ENCODE data around the gene KRTAP15-1. TPM values are rescaled to one million over a fixed set of nuclear protein-coding genes. Genes with fewer than 3 reads are reported as not detected.

Gene KRTAP15-1
- total RNA-seq, 1 experiment from 2014 or later = not detected

DNA sequence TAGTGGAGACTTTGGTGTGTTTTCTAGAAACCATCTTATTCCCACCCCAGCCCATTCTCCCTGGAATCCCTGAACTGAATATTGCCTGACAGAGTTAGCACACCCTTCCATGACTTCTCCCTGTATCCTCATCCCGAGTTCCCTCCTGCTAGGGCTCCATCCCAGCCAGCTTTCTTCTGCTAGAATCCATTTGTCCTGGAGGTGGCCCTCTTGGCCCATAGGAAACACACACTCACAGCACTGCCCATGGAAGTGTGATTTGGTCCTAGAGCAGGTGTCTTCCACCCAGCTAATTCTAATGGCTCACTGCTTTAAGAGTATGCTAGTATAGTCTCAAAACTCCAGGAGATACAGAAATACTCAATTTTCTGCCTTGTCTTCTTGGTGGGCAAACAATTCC is 4.1 kb downstream of the KRTAP15-1 start:
- H3K79me2 ChIP-seq (ENCODE audit: insufficient read depth, low read length) = no peaks in the 10 kb centered on the region
- TF ChIP-seq, protein P1, sequence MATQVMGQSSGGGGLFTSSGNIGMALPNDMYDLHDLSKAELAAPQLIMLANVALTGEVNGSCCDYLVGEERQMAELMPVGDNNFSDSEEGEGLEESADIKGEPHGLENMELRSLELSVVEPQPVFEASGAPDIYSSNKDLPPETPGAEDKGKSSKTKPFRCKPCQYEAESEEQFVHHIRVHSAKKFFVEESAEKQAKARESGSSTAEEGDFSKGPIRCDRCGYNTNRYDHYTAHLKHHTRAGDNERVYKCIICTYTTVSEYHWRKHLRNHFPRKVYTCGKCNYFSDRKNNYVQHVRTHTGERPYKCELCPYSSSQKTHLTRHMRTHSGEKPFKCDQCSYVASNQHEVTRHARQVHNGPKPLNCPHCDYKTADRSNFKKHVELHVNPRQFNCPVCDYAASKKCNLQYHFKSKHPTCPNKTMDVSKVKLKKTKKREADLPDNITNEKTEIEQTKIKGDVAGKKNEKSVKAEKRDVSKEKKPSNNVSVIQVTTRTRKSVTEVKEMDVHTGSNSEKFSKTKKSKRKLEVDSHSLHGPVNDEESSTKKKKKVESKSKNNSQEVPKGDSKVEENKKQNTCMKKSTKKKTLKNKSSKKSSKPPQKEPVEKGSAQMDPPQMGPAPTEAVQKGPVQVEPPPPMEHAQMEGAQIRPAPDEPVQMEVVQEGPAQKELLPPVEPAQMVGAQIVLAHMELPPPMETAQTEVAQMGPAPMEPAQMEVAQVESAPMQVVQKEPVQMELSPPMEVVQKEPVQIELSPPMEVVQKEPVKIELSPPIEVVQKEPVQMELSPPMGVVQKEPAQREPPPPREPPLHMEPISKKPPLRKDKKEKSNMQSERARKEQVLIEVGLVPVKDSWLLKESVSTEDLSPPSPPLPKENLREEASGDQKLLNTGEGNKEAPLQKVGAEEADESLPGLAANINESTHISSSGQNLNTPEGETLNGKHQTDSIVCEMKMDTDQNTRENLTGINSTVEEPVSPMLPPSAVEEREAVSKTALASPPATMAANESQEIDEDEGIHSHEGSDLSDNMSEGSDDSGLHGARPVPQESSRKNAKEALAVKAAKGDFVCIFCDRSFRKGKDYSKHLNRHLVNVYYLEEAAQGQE (IDR thresholded peaks at IDR 0.05; ENCODE audit: low read depth) = no peak
- no peak for TF ChIP-seq EZH2phosphoT487 (IDR thresholded peaks at IDR 0.05; ENCODE audit: borderline replicate concordance)
- no peak for TF ChIP-seq ZNF274 (IDR thresholded peaks at IDR 0.05; ENCODE audit: low read depth, low read length)
- TF ChIP-seq, protein P2, sequence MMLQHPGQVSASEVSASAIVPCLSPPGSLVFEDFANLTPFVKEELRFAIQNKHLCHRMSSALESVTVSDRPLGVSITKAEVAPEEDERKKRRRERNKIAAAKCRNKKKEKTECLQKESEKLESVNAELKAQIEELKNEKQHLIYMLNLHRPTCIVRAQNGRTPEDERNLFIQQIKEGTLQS (IDR thresholded peaks at IDR 0.05) = no peak
- TF ChIP-seq FOSL1 (IDR thresholded peaks at IDR 0.05; ENCODE audit: low read depth) = no peak
- no peak for TF ChIP-seq ELF1 (IDR thresholded peaks at IDR 0.05; ENCODE audit: borderline replicate concordance, low read depth)
- no peak for TF ChIP-seq CEBPB (IDR thresholded peaks at IDR 0.05; ENCODE audit: low read depth)
- TF ChIP-seq, protein P3, sequence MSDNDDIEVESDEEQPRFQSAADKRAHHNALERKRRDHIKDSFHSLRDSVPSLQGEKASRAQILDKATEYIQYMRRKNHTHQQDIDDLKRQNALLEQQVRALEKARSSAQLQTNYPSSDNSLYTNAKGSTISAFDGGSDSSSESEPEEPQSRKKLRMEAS (IDR thresholded peaks at IDR 0.05) = no peak
- no peak for TF ChIP-seq JUND (IDR thresholded peaks at IDR 0.05)
- no peak for TF ChIP-seq SP1 (IDR thresholded peaks at IDR 0.05; ENCODE audit: low read depth)
- no peak overlapping the region for H3K4me3 ChIP-seq (replicated peaks in 1 of 2; ENCODE audit: low read depth in 1 of 2, low read length in 2 of 2)
- no peak overlapping the region for H3K27ac ChIP-seq (ENCODE audit: low read depth, low read length)
- H3K9me3 ChIP-seq (ENCODE audit: control insufficient read depth in 1 of 2, insufficient read depth in 1 of 2, low read depth in 1 of 2, low read length in 2 of 2) = peaks cover 18 to 25% of the 10 kb centered on the region in 2 experiments; a peak in 2 of 4 replicates
- no peaks in the 10 kb centered on the region for H4K20me1 ChIP-seq (ENCODE audit: insufficient read depth)
- ChIA-PET POLR2A (no interaction called here), CTCF (no interaction called here), RAD21 (ENCODE audit: low non-redundant PET in 1 of 2, low total read pairs in 2 of 2, uncharacterized antibody in 2 of 2, unreplicated experiment in 2 of 2) (no interaction called here)
- no peaks in the 10 kb centered on the region for H3K27me3 ChIP-seq (ENCODE audit: insufficient read depth, low read length)
- H3K9ac ChIP-seq (ENCODE audit: low read length) = no peak overlapping the region
- no peak overlapping the region for H3K4me2 ChIP-seq (ENCODE audit: low read length)
- intact Hi-C loops (cut with micrococcal nuclease) = no loop called here
- ATAC-seq = no peak
- BruUV-seq (replicated peaks) = no TSS peak
- no peaks in the 10 kb centered on the region for H3K36me3 ChIP-seq (ENCODE audit: control insufficient read depth in 1 of 2, insufficient read depth in 2 of 2, low read length in 2 of 2)
- H3K9me2 ChIP-seq (ENCODE audit: insufficient read depth) = no peaks in the 10 kb centered on the region
- DNase-seq (ENCODE audit: low read depth, low spot score) = no peak
- H3K4me1 ChIP-seq (ENCODE audit: control insufficient read depth in 1 of 2, insufficient read depth in 2 of 2, low read length in 2 of 2) = no peaks in the 10 kb centered on the region
- H2AFZ ChIP-seq (ENCODE audit: low read depth, low read length, poor library complexity, severe bottlenecking) = no peak overlapping the region
